MM.1S (cell line): ENCODE data around the gene ASPHD2.

ENCODE experiments used
- CTCF ChIP-seq: fragments of 300-600 bp; sonication (generic); IDR thresholded peaks from 2 replicates; pipeline ENCODE4 v1.5.1; 2016; ENCODE audit warnings: antibody characterized with exemption, low read length, mixed read lengths
- EZH2 ChIP-seq: fragments of 300-600 bp; sonication (generic); optimal IDR thresholded peaks from 2 replicates; pipeline ENCODE3; 2017; ENCODE audit warnings: low read depth, mild to moderate bottlenecking, antibody characterized with exemption, low read length, mixed read lengths
- EZH2phosphoT487 ChIP-seq: fragments of 300-600 bp; sonication (generic); IDR thresholded peaks from 2 replicates; pipeline ENCODE4 v1.6.1; 2018; ENCODE audit warnings: antibody characterized with exemption, low read length

- TF ChIP-seq CTCF (no peak), EZH2phosphoT487 (no peak), EZH2 (no peak)
Measured at GRCh38 chr22:26464312-26464711, 35.3 kb downstream of the ASPHD2 start.
